HFF-Myc (cell line): Measurements from ENCODE around the gene TM4SF20.

Experiments
- DNase-seq: peaks from one replicate; pipeline ENCODE4 v3.0.0-alpha.2; 2011; ENCODE audit warnings: low read depth; ENCODE audit errors: extremely low read depth
- H3K4me3 ChIP-seq: replicated peaks from 2 replicates; pipeline ENCODE4 v1.5.1; 2011; ENCODE audit warnings: low read depth, mild to moderate bottlenecking, control low read depth, low read length
- TF ChIP-seq, protein P1 (sequence below): IDR thresholded peaks from 2 replicates; pipeline ENCODE4 v1.5.1; 2012; ENCODE audit warnings: mild to moderate bottlenecking, low read depth, low read length, control low read depth; ENCODE audit errors: missing control alignments

Gene TM4SF20

DNA sequence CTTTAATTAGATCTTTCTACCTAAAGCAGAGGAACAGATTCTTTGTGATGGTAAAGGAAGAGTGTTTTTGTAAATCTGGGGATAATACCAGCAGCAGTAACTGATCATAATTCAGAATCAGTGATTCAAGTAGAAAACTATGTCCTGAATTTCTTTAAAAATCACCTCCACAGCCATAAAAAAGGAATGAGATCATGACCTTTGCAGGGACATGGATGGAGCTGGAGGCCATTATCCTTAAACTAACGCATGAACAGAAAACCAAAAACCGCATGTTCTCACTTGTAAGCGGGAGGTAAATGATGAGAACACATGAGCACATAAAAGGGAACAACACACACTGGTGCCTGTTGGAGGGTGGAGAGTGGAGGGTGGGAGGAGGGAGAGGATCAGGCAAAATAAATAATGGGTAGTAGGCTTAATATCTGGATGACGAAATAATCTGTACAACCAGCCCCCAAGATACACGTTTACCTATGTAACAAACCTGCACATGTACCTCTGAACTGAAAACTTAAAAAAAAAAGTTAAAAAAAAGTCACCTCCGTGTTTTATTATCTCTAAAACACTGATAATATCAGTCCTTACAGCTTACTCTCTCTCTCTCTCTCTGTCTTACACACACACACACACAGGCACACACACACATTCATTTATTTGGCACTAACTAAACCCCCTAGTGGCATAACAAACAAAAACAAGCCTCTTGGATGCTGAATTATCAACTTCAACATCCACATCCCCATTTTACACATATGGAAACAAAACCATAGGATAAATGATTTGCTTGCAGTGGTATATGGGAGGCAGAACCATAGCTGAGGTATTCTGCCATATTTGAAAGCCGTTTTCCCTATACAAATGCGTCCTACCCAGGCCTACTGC lies 1.4 kb downstream of the TM4SF20 start:
- no peak overlapping the region for H3K4me3 ChIP-seq

DNA sequence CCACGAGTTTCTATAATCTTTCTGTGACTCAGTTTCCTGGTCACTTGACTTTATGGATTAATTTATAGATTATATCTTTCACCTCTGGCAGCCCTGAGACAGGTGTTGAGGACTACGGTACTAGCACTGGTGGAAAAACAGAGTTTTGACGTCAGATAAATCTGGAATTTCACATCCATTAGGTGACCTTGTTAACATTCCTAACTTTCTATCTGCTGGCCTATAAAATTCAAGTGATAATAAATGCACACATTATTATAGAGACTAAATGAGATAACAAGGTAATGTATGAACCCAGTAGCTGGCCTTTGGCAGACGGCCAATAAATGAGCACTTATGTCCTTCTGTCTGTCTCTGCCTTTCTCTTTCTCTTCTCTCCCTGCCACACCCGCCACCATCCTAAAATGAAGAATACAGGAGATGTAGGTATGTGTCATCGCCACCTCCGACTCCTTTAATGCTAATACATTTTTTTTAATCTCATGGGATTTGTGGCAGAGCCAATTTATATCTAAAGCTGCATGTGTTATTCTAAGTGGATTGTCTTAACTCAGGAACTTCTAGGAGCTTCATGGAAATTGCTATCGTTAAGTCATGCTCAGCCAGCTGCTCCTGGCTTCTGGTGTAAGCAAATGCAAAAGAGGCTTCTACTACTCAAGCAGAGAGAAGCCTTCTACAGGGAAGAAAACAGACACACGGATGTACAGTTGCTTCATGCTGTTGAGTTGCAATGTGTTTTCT lies 2.3 kb downstream of the TM4SF20 start:
- no peak overlapping the region for H3K4me3 ChIP-seq
- DNase-seq, result no peak
- TF ChIP-seq, protein P1, sequence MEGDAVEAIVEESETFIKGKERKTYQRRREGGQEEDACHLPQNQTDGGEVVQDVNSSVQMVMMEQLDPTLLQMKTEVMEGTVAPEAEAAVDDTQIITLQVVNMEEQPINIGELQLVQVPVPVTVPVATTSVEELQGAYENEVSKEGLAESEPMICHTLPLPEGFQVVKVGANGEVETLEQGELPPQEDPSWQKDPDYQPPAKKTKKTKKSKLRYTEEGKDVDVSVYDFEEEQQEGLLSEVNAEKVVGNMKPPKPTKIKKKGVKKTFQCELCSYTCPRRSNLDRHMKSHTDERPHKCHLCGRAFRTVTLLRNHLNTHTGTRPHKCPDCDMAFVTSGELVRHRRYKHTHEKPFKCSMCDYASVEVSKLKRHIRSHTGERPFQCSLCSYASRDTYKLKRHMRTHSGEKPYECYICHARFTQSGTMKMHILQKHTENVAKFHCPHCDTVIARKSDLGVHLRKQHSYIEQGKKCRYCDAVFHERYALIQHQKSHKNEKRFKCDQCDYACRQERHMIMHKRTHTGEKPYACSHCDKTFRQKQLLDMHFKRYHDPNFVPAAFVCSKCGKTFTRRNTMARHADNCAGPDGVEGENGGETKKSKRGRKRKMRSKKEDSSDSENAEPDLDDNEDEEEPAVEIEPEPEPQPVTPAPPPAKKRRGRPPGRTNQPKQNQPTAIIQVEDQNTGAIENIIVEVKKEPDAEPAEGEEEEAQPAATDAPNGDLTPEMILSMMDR, result no peak

More for the DNA sequence above, 1.4 kb downstream of the TM4SF20 start:
- DNase-seq, result no peak
- TF ChIP-seq, protein P1, result peak; percentile 7

DNA sequence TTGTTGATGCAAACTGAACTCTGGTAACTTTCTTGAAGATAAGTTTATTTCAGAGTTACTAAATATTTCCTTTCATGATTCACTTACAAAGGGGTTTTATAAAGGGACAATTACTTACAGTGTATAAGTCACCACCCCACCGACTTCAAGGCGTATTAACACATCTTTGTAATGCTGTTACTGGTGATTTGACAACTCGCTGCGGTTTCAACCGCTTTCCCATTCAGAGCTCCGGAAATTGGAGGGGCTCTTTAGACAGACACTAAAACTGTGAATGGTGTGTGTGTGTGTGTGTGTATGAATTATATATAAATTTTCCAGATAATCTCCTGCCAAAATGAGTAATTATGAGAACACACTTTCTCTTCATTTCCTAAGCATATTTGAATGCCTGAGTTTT lies 4.9 kb downstream of the TM4SF20 start:
- no peak overlapping the region for H3K4me3 ChIP-seq
- TF ChIP-seq, protein P1, result no peak
- DNase-seq, result no peak

DNA sequence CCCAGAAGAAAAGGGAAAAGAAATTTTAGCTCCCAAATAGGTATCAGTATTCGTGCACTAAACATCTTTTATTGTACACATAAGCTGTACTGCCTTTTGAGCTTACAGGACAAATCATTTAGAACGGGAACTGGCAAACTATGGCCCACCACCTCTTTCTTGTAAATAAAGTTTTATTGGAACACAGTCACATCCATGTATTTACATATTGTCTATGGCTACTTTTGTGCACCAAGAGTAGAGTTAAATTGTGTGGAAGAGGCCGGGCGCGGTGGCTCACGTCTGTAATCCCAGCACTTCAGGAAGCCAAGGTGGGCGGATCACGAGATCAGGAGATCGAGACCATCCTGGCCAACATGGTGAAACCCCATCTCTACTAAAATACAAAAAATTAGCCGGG lies 5.7 kb downstream of the TM4SF20 start:
- no peak overlapping the region for H3K4me3 ChIP-seq
- TF ChIP-seq, protein P1, result no peak
- DNase-seq, result no peak

DNA sequence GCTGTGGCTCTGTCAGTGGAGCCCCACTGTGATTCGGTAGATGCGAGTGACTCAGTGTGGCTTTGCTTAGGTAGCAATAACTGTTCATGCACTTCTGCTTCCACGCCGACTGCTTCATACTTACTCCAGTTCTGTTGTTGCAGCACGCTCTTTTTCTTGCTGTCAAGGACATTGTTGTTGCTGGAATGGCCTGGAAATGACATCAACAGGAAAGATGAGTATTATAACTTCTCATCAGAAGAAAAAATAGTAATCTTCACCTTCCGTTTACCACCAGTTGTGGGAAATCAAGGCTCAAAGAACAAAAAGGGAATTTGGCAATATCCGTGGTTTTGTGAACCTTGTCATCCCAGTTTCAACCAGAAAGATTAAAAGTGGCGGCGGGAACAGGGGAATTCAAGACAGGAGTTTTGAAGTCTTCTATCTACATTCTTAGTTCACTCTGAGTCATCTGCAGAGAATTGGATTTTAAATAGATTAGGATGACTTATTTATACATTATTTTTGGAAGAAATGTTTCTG lies 8.3 kb downstream of the TM4SF20 start:
- DNase-seq, result no peak
- no peak overlapping the region for H3K4me3 ChIP-seq
- TF ChIP-seq, protein P1, result no peak

DNA sequence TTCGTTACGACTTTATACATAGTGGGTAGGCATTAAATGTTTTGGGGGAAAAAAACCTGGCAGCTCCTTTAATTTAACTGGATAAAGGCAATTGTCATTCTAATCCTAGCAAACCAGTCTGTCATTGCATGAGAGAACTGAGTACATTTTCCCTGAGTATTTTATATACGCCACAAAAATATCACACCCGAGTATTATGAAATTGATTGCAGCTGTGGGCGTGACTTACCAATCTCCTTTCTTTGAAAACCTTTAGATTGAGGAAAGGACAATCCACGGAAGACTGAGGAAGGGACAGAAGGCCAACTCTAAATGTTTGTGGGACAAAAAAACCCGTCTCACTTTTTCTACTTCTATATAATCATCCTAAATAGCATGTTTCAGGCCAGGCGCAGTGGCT lies 9.0 kb downstream of the TM4SF20 start:
- TF ChIP-seq, protein P1, result no peak
- no peak overlapping the region for H3K4me3 ChIP-seq
- DNase-seq, result no peak
